Endothelial cell of umbilical vein (primary cell): Measurements from ENCODE around the gene RPAP3. TPM values are rescaled to one million over a fixed set of nuclear protein-coding genes. Genes with fewer than 3 reads are reported as not detected.

Experiments used
- BruUV-seq: library from RNA; stranded (reverse); fragments of 400-500 nt; replicated peaks from 2 replicates; lab custom pipeline; 2021; lab: Mats Ljungman, UMichigan
- CTCF ChIA-PET: fragments of 300-600, 350-600 bp; sonication (Branson Sonifier 250); formaldehyde crosslinking; loops from one replicate; lab custom pipeline; 2021; ENCODE audit warnings: antibody characterized with exemption, inconsistent platforms; lab: Charles Lee
- POLR2A ChIA-PET: fragments of 300-600, 350-600 bp; sonication (Branson Sonifier 250); formaldehyde crosslinking; loops from one replicate; lab custom pipeline; 2021; ENCODE audit warnings: antibody characterized with exemption, inconsistent platforms; lab: Charles Lee
- DNase-seq: peaks from one replicate; pipeline ENCODE4 v3.0.0-alpha.2; 2011; ENCODE audit warnings: low read depth, low spot score
- FAIRE-seq: peaks from 2 replicates; lab custom pipeline; 2011; peaks lifted over from hg19 to GRCh38; lab: Jason Lieb, UNC
- H2AFZ ChIP-seq: 2 replicates; pipeline ENCODE4 v1.6.0; 2012; ENCODE audit warnings: low read depth, low read length, control low read depth, inconsistent platforms
- H3K27ac ChIP-seq: 2 replicates; pipeline ENCODE4 v1.5.1; 2011; ENCODE audit warnings: low read depth, mild to moderate bottlenecking, control low read depth, low read length, moderate library complexity; ENCODE audit not compliant: insufficient read depth
- H3K27me3 ChIP-seq, 2 experiments: 2 replicates each; pipeline versions ENCODE4 v1.6.0 to v1.6.1; 2011; ENCODE audit warnings: low read length in 2 of 2, mixed read lengths in 1 of 2; ENCODE audit not compliant: control insufficient read depth in 2 of 2, insufficient read depth in 2 of 2
- H3K36me3 ChIP-seq, 2 experiments: 2 replicates in 1 of 2; 3 replicates in 1 of 2; pipeline ENCODE4 v1.5.1; 2011; ENCODE audit warnings: low read length in 2 of 2, mild to moderate bottlenecking in 1 of 2, moderate library complexity in 1 of 2; ENCODE audit not compliant: control insufficient read depth in 2 of 2, insufficient read depth in 2 of 2; ENCODE audit errors: extremely low read depth in 1 of 2
- H3K4me1 ChIP-seq: 3 replicates; pipeline ENCODE4 v1.5.1; 2011; ENCODE audit warnings: mild to moderate bottlenecking, low read length; ENCODE audit not compliant: control insufficient read depth, insufficient read depth; ENCODE audit errors: extremely low read depth
- H3K4me2 ChIP-seq: 2 replicates; pipeline ENCODE4 v1.6.1; 2011; ENCODE audit warnings: low read length, control low read depth, mixed read lengths; ENCODE audit not compliant: insufficient read depth
- H3K4me3 ChIP-seq, 3 experiments: fragments of 200-600 bp in 1 of 3; sonication (generic), shearing (Covaris generic) in 1 of 3; replicated peaks in 1 of 3; 2 replicates each; pipeline ENCODE4 v1.5.1; 2011 to 2016; ENCODE audit warnings: control low read depth in 3 of 3, low read length in 3 of 3, mild to moderate bottlenecking in 2 of 3, inconsistent platforms in 1 of 3, low read depth in 1 of 3, moderate library complexity in 1 of 3; ENCODE audit not compliant: insufficient read depth in 1 of 3
- H3K79me2 ChIP-seq: 2 replicates; pipeline ENCODE4 v1.6.0; 2012; ENCODE audit warnings: low read length, inconsistent platforms; ENCODE audit not compliant: control insufficient read depth, insufficient read depth
- H3K9ac ChIP-seq: replicated peaks from 2 replicates; pipeline ENCODE3; 2011; ENCODE audit warnings: low read length, control low read depth; ENCODE audit not compliant: insufficient read depth; ENCODE audit errors: extremely low read depth
- H3K9me1 ChIP-seq: replicated peaks from 3 replicates; pipeline ENCODE4 v1.6.0; 2011; ENCODE audit warnings: mild to moderate bottlenecking, low read length; ENCODE audit not compliant: control insufficient read depth, insufficient read depth; ENCODE audit errors: extremely low read depth
- H3K9me3 ChIP-seq: replicated peaks from 2 replicates; pipeline ENCODE4 v1.5.1; 2012; ENCODE audit warnings: low read length, inconsistent platforms; ENCODE audit not compliant: control insufficient read depth, insufficient read depth
- H4K20me1 ChIP-seq: replicated peaks from 2 replicates; pipeline ENCODE3; 2011; ENCODE audit warnings: mild to moderate bottlenecking, low read length; ENCODE audit not compliant: control insufficient read depth, insufficient read depth; ENCODE audit errors: extremely low read depth
- CTCF ChIP-seq, 2 donors: IDR thresholded peaks; 1 replicate in 1 of 2; 2 replicates in 1 of 2; pipeline ENCODE4 v1.5.1; 2011; ENCODE audit warnings: low read length in 2 of 2, mild to moderate bottlenecking in 2 of 2, moderate library complexity in 2 of 2, control low read depth in 1 of 2, inconsistent platforms in 1 of 2, low read depth in 1 of 2; ENCODE audit not compliant: insufficient read depth in 1 of 2; ENCODE audit errors: extremely low read depth in 1 of 2
- EZH2 ChIP-seq: IDR thresholded peaks from 2 replicates; pipeline ENCODE4 v1.6.1; 2012; ENCODE audit warnings: borderline replicate concordance, low read depth, mild to moderate bottlenecking, moderate library complexity, low read length, inconsistent platforms; ENCODE audit not compliant: severe bottlenecking
- FOS ChIP-seq: IDR thresholded peaks from 2 replicates; pipeline ENCODE4 v1.6.1; 2011; ENCODE audit warnings: mild to moderate bottlenecking, low read length, moderate library complexity, borderline replicate concordance; ENCODE audit not compliant: insufficient read depth
- GATA2 ChIP-seq: IDR thresholded peaks from 2 replicates; pipeline ENCODE4 v1.7.0; 2011; ENCODE audit warnings: low read depth, mild to moderate bottlenecking, moderate library complexity, mixed read lengths, low read length; ENCODE audit not compliant: insufficient read length, insufficient read depth
- JUN ChIP-seq: IDR thresholded peaks from 2 replicates; pipeline ENCODE4 v1.6.1; 2011; ENCODE audit warnings: borderline replicate concordance, low read depth; ENCODE audit not compliant: insufficient read length, insufficient read depth
- MAX ChIP-seq: IDR thresholded peaks from 2 replicates; pipeline ENCODE4 v1.6.1; 2011; ENCODE audit not compliant: insufficient read depth, insufficient read length
- MYC ChIP-seq: IDR thresholded peaks from one replicate; pipeline ENCODE4 v1.6.1; 2011; ENCODE audit warnings: mild to moderate bottlenecking, low read depth, low read length
- POLR2A ChIP-seq: IDR thresholded peaks from 2 replicates; pipeline ENCODE4 v1.6.1; 2012; ENCODE audit warnings: low read depth, mild to moderate bottlenecking, control low read depth, low read length
- POLR2AphosphoS5 ChIP-seq: IDR thresholded peaks from 2 replicates; pipeline ENCODE4 v1.6.1; 2012; ENCODE audit warnings: low read depth, mild to moderate bottlenecking, control low read depth, low read length, moderate library complexity; ENCODE audit not compliant: insufficient read depth
- dilution Hi-C: fragments of 300-500 bp; cut with MboI; formaldehyde crosslinking; loops from one replicate; pipeline ENCODE4 v1.15.0; 2019; ENCODE audit warnings: low sequenced_read_pairs; ENCODE audit not compliant: extremely low pct_ligation_motif_present
- intact Hi-C: fragments of 100-400 bp; cut with micrococcal nuclease; formaldehyde crosslinking; loops from one replicate; pipeline ENCODE4 v1.10.0; 2022
- polyA plus RNA-seq, 4 experiments: library from polyadenylated mRNA; depleted of rRNA in 3 of 4; stranded (reverse) in 3 of 4; unstranded in 1 of 4; fragments of >200 nt; gene quantifications; 2 replicates each; pipeline versions ENCODE4 v1.2.1 to v1.2.3, GENCODE V29; 2011 to 2012; ENCODE audit warnings: missing spikeins in 1 of 4
- total RNA-seq: library from RNA; stranded (reverse); gene quantifications from 2 replicates; pipeline ENCODE4 v1.2.3, GENCODE V29; 2021

RPAP3 gene
- total and polyA plus RNA-seq, 2 donors (not counting 3 experiments of a cell fraction or from before 2014, with no cell fraction given) = 3.9 to 29.8 TPM

GRCh38 chr12:47729233-47729632, 23.4 kb upstream of the RPAP3 start:
- H3K9ac ChIP-seq = no peak overlapping the region
- no peak overlapping the region for H2AFZ ChIP-seq
- ChIA-PET POLR2A (no interaction called here), CTCF (interaction anchor here (4.7 to 5.9 kb wide), 2 partner anchors 13 to 37 kb away, joined by 30 to 35 read pairs; no protein-coding TSS in a partner anchor)
- no peak overlapping the region for H3K4me2 ChIP-seq
- no peaks in the 10 kb centered on the region for H3K27me3 ChIP-seq
- H4K20me1 ChIP-seq = no peaks in the 10 kb centered on the region
- TF ChIP-seq POLR2A (no peak), POLR2AphosphoS5 (no peak)
- no peaks in the 10 kb centered on the region for H3K79me2 ChIP-seq
- DNase-seq = no peak
- H3K27ac ChIP-seq = no peak overlapping the region
- intact Hi-C loops (no loop called here), dilution Hi-C loops (no loop called here)
- H3K9me1 ChIP-seq = no peaks in the 10 kb centered on the region
- no peak overlapping the region for H3K4me3 ChIP-seq
- BruUV-seq = no TSS peak
- H3K36me3 ChIP-seq = no peaks in the 10 kb centered on the region
- no peaks in the 10 kb centered on the region for H3K9me3 ChIP-seq
- FAIRE-seq = no peak
- H3K4me1 ChIP-seq = no peaks in the 10 kb centered on the region

- no peaks in the 10 kb centered on the region for H3K79me2 ChIP-seq
- ChIA-PET POLR2A (no interaction called here), CTCF (interaction anchor here (0.8 to 3.4 kb wide), 4 partner anchors 15 to 113 kb away, joined by 4 to 15 read pairs (median 5); no protein-coding TSS in a partner anchor)
- dilution Hi-C loops (no loop called here), intact Hi-C loops (no loop called here)
- TF ChIP-seq MYC = no peak
- no peak for TF ChIP-seq POLR2AphosphoS5
- TF ChIP-seq JUN = no peak
- TF ChIP-seq FOS = no peak
- no peak for TF ChIP-seq POLR2A
- no peak for TF ChIP-seq EZH2
- TF ChIP-seq MAX = no peak
- TF ChIP-seq CTCF (IDR thresholded peaks at IDR 0.05; ENCODE audit: extremely low read depth in 1 of 2, insufficient read depth in 1 of 2, low read depth in 1 of 2, low read length in 2 of 2) = no peak
- TF ChIP-seq GATA2 = no peak
- no peaks in the 10 kb centered on the region for H3K36me3 ChIP-seq
- FAIRE-seq = no peak
- H3K27me3 ChIP-seq = no peaks in the 10 kb centered on the region
- H3K9me1 ChIP-seq = no peaks in the 10 kb centered on the region
- BruUV-seq = no TSS peak
- H3K4me3 ChIP-seq = no peak overlapping the region
- no peak overlapping the region for H3K27ac ChIP-seq
- no peaks in the 10 kb centered on the region for H3K4me1 ChIP-seq
- no peak overlapping the region for H3K4me2 ChIP-seq
- no peaks in the 10 kb centered on the region for H4K20me1 ChIP-seq
- no peaks in the 10 kb centered on the region for H3K9me3 ChIP-seq
- no peak overlapping the region for H3K9ac ChIP-seq
- no peak overlapping the region for H2AFZ ChIP-seq
- DNase-seq = no peak
Measured at GRCh38 chr12:47725893-47726292, 20.1 kb upstream of the RPAP3 start.
